Mesothelial cell of epicardium (in vitro differentiated cells): ENCODE data around the gene ARHGAP18. TPM values are rescaled to one million over a fixed set of nuclear protein-coding genes. Genes with fewer than 3 reads are reported as not detected.

Experiments used
- DNase-seq, 2 experiments: peaks; one replicate each; pipeline ENCODE4 v3.0.0; 2021; ENCODE audit warnings: low spot score in 2 of 2; ENCODE audit not compliant: unreplicated experiment in 2 of 2
- H3K27ac Mint-ChIP-seq: 2 replicates; pipeline ENCODE4 v1.8.0; 2021; ENCODE audit warnings: mixed read lengths
- H3K27me3 Mint-ChIP-seq: 2 replicates; pipeline ENCODE4 v1.8.0; 2021; ENCODE audit warnings: low read depth, mixed read lengths
- H3K36me3 Mint-ChIP-seq: 2 replicates; pipeline ENCODE4 v1.8.0; 2021; ENCODE audit warnings: mixed read lengths
- H3K4me1 Mint-ChIP-seq: 2 replicates; pipeline ENCODE4 v1.8.0; 2021; ENCODE audit warnings: mixed read lengths
- H3K4me3 Mint-ChIP-seq: 2 replicates; pipeline ENCODE4 v1.8.0; 2021; ENCODE audit warnings: mild to moderate bottlenecking, moderate library complexity, mixed read lengths
- H3K9me3 Mint-ChIP-seq: 2 replicates; pipeline ENCODE4 v1.8.0; 2021; ENCODE audit warnings: mixed read lengths
- CTCF ChIP-seq: fragments of 200-600 bp; sonication (generic); IDR thresholded peaks from one replicate; pipeline ENCODE4 v1.5.0; 2021; ENCODE audit warnings: antibody characterized with exemption; ENCODE audit not compliant: unreplicated experiment
- total RNA-seq: library from RNA; stranded (reverse); gene quantifications from 3 replicates; pipeline ENCODE4 v1.2.1, GENCODE V29; 2021

The ARHGAP18 gene
- total RNA-seq, 1 donor from 2014 or later = 10.5 TPM

GRCh38 chr6:129692467-129692866 is 17.5 kb downstream of the ARHGAP18 start:
- no peaks in the 10 kb centered on the region for H3K9me3 Mint-ChIP-seq
- H3K27ac Mint-ChIP-seq = no peak overlapping the region
- H3K4me1 Mint-ChIP-seq = peaks cover 20% of the 10 kb centered on the region
- H3K36me3 Mint-ChIP-seq = no peaks in the 10 kb centered on the region
- no peak overlapping the region for H3K4me3 Mint-ChIP-seq
- no peak for TF ChIP-seq CTCF
- no peaks in the 10 kb centered on the region for H3K27me3 Mint-ChIP-seq
- DNase-seq = no peak

DNA sequence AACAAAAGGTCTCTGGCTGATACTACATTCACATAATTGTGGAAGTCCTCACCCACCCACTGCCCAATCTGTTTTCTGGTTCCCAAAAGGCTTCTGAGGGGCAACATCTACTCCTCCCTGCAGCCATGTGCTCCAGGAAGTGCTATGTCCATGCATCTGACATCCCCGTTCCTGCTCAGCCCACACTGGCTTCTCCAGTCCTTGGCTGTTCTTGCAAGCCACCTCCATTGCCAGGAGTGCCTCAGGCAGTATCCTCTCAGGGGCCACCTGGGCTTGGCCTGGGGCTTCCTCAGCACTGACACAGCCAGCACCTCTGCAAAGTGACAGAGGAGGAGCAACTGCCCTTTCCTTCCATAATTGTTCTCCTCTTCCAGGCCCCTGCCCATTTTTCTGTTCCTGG is 18.3 kb downstream of the ARHGAP18 start:
- Mint-ChIP-seq H3K4me1 (peaks cover 20% of the 10 kb centered on the region), H3K27ac (no peak overlapping the region), H3K9me3 (no peaks in the 10 kb centered on the region), H3K27me3 (no peaks in the 10 kb centered on the region), H3K4me3 (no peak overlapping the region), H3K36me3 (no peaks in the 10 kb centered on the region)
- DNase-seq = no peak
- TF ChIP-seq CTCF = no peak

- no peak overlapping the region for H3K27ac Mint-ChIP-seq
- H3K4me3 Mint-ChIP-seq = no peak overlapping the region
- DNase-seq = no peak
- TF ChIP-seq CTCF = no peak
- no peaks in the 10 kb centered on the region for H3K27me3 Mint-ChIP-seq
- peaks cover 20% of the 10 kb centered on the region for H3K4me1 Mint-ChIP-seq
- no peaks in the 10 kb centered on the region for H3K36me3 Mint-ChIP-seq
- no peaks in the 10 kb centered on the region for H3K9me3 Mint-ChIP-seq
These were observed 18.8 kb downstream of the ARHGAP18 start for GRCh38 chr6:129691043-129691640.

GRCh38 chr6:129686941-129687627 is 22.9 kb downstream of the ARHGAP18 start:
- Mint-ChIP-seq H3K27me3 (no peaks in the 10 kb centered on the region), H3K9me3 (no peaks in the 10 kb centered on the region), H3K36me3 (no peaks in the 10 kb centered on the region), H3K4me1 (peaks cover 26% of the 10 kb centered on the region), H3K4me3 (no peak overlapping the region), H3K27ac (no peak overlapping the region)
- no peak for TF ChIP-seq CTCF
- DNase-seq = no peak

DNA sequence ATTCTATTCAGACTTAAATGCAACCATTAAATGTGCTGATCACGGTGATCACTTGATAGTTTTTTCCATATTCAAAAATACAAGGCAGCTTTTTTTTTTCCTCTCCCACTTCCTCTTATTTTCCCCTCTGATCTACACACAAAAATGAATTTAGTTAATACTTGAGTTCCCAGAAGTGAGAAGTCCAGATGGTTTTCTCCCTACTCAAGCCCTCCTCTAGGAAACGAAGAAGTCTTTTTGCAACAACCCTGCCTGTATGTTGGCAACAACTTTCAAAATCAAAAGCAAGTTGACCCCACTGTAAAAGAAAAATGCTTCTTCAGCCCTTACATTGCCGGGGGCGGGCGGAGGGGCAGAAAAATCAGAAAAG is 24.3 kb downstream of the ARHGAP18 start:
- no peaks in the 10 kb centered on the region for H3K36me3 Mint-ChIP-seq
- no peak overlapping the region for H3K27ac Mint-ChIP-seq
- no peak for TF ChIP-seq CTCF
- H3K27me3 Mint-ChIP-seq = no peaks in the 10 kb centered on the region
- DNase-seq = no peak
- no peak overlapping the region for H3K4me3 Mint-ChIP-seq
- H3K4me1 Mint-ChIP-seq = peaks cover 26% of the 10 kb centered on the region
- no peaks in the 10 kb centered on the region for H3K9me3 Mint-ChIP-seq
